HTR-8/SVneo (cell line): ENCODE measurements around the gene IGSF6.
A peak's percentile ranks its signal among the peaks of the same experiment; 100 is the strongest.
"Not testable (repeated sequence)": the region's sequence is repeated elsewhere in the genome, so short reads cannot be mapped to it uniquely, and the experiment has no call there.

ENCODE experiments used
- DNase-seq: peaks from one replicate; pipeline ENCODE4 v3.0.0; 2011; ENCODE audit warnings: low spot score, mixed read lengths; ENCODE audit not compliant: insufficient read length
- FAIRE-seq: peaks from 2 replicates; lab custom pipeline; 2011; peaks lifted over from hg19 to GRCh38; lab: Jason Lieb, UNC

IGSF6 gene

GRCh38 chr16:21608639-21609328 lies 43.6 kb downstream of the IGSF6 start:
- FAIRE-seq (no peak), DNase-seq (no peak)

GRCh38 chr16:21605848-21606247 lies 46.6 kb downstream of the IGSF6 start:
- DNase-seq, FAIRE-seq: not testable (repeated sequence)

- no peak for FAIRE-seq
These were observed 48.5 kb downstream of the IGSF6 start for GRCh38 chr16:21603928-21604327.

GRCh38 chr16:21602785-21603184 lies 49.6 kb downstream of the IGSF6 start:
- DNase-seq (no peak), FAIRE-seq (no peak)

More at GRCh38 chr16:21603928-21604327, 48.5 kb downstream of the IGSF6 start:
- no peak for DNase-seq

DNA sequence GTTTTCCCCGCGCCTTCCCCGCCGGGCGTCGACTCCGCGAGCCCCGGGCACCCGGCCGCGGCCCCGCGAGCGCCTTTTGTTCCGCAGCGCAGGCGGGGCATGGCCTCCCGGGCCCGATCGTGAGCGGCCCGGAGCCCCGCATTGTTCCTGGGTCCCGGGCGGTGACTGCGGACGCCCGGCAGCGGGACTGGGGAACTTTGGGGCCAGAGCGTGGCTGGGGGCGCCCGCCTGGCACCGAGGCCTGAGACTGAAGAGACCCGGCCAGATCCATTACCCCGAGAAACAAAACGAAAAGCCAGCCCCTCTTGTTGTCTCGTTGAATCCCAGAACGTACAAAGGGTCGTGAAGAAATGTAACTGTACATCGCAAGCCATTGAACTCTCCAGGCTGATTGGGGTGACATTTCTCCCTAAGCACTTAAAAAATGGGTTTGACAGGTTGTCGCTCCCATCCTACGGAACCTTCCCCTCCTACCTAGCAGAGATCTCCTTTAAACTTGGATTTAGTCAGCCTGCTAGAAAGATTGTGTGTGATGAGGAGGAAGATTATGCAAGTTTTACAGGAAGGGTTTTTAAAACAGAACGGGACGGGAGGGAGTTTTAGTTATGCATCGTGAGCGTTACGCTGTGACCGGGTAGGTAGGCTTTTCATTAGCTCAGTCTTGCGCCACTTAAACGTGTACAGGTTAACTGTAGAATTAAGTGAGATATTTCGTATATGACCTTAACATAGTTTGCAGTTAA lies 52.2 kb downstream of the IGSF6 start:
- peak; percentile 21 for DNase-seq
- FAIRE-seq, result no peak

DNA sequence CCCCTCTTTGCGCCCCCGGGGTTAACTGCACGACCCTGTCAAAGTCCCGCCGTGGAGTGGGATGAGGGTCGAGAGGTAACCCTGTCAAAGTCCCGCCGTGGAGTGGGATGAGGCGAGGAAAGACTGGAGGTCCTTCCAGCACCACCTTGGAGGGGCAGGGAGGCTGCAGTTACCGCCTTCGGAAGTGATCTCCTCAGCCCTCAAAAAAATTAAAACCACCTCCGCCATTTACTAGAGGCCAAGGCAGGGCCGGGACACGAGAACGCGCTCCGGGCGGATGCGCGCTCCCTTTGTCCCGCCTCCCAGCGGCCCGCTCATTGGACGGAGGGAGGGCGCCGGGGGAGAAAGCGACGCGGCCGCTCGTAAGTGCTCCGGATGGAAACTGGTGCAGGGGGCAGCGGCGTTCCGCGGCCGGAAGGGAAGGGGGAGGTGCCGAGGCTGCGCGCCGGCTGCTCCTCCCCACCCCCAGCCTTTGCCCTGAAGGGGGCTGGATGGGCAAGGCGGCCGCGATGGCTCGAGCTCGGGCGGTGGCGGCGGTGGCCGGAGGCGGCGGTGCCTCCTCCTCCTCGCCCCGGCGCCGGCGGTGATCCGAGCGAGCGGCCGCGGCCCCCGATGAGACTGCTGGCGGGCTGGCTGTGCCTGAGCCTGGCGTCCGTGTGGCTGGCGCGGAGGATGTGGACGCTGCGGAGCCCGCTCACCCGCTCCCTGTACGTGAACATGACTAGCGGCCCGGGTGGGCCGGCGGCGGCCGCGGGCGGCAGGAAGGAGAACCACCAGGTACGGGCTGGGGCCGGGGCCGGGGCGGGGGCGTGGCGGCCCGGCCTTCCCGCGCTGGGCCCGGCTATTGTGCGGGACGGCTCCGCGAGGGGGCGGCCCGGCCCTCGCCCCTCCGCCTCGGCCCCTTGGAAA lies 53.0 kb downstream of the IGSF6 start, which contains the start of gene METTL9:
Gene METTL9, plus strand, starts transcription at position 456 of the 909 bp plus-strand sequence. Its CDS starts 157 bp downstream, at position 613.
- DNase-seq (peak; percentile 91), FAIRE-seq (peak; percentile 66)

- DNase-seq (no peak), FAIRE-seq (no peak)
These were observed 53.7 kb downstream of the IGSF6 start for GRCh38 chr16:21598701-21599121.

- FAIRE-seq (no peak), DNase-seq (no peak)
These were observed 54.2 kb downstream of the IGSF6 start for GRCh38 chr16:21598206-21598605.

DNA sequence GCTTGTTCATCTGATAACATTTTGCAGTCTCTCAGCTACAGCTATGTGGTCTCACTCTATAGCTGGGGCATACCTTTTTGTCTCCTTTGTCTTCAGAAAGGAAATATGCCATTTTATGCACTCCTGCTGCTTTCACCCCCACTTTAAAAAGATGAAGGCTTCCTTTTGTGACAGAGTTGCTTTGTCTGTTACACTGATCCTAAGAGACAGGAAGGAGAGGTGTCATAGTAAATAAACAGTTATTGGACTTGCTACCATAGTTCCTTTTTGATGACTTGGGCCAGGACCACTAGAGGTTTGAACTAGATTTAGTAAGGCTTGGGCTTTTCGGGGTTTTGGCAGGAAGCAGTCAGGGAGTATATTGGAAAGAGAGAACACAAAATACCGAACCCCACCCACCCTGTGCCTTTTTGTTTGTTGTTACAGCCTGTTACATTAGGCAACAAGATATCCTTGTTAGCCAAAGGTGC lies 54.8 kb downstream of the IGSF6 start:
- FAIRE-seq, result no peak

GRCh38 chr16:21593530-21594289 lies 58.7 kb downstream of the IGSF6 start:
- FAIRE-seq (no peak), DNase-seq (no peak)

More for the DNA sequence above, 54.8 kb downstream of the IGSF6 start:
- no peak for DNase-seq

DNA sequence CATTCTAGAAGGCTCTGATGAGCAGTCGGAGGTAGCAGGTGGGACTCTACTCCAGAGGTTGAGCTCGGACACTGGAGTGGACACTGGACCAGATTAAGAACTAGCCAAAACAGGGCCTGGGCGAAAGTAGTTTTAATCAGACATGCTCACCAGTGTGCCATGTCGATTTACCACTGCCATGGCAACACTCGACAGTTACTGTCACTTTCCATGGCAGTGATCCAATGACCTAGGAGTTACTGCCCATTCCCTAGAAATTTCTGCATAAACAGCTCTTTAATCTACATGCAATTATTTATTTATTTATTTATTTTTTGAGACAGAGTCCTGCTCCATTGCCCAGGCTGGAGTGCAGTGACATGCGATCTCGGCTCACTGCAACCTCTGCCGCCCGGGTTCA lies 60.2 kb downstream of the IGSF6 start:
- FAIRE-seq, result no peak

GRCh38 chr16:21590796-21591195 lies 61.6 kb downstream of the IGSF6 start:
- FAIRE-seq (no peak), DNase-seq (no peak)

More for the DNA sequence above, 60.2 kb downstream of the IGSF6 start:
- no peak for DNase-seq

- no peak for FAIRE-seq
- DNase-seq, result no peak
These were observed 62.1 kb downstream of the IGSF6 start for GRCh38 chr16:21590287-21590686.

DNA sequence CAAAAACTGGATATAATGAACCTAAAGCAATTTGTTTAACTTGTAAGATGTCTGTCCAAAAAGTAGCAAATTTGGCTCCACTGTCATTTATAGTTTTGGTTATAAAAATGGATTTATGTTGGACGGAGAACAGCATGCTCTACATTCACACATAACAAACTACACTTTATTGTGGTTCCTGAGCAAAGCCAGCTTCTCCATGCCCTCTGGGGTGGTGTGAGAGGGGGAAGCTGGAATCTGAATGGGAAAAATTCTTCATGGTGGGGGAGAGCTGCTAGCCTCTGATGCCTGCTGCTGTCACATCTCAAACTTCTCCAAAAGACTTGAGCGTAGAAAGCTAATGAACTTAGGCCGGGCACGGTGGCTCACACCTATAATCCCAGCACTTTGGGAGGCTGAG lies 62.9 kb downstream of the IGSF6 start:
- DNase-seq (no peak), FAIRE-seq (no peak)
